ENCODE results near the gene CPLANE1.
"Not testable (repeated sequence)": the region's sequence is repeated elsewhere in the genome, so short reads cannot be mapped to it uniquely, and the experiment has no call there.

Gene CPLANE1

DNA sequence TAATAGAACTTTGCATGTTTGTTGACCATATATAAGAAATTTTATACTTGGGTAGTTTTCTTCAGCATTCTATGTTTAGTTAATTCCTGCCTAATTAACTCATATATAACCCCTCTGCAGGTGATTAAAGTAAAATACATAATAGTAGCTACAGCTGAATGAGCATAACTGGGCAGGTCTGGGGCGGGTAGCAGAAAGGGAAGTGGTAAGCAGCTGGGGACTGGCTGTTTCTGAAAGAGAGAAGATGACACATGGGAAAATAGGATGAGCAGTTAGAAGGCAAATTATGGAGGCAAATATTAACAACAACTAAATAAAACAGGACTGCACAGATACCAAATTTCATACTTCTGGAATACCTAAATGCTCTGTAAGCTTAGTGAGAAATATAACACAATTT is 128.1 kb downstream of the CPLANE1 start:
- DNase-seq: no peak

- no peak for DNase-seq
These were observed 128.9 kb downstream of the CPLANE1 start for GRCh38 chr5:37120270-37120669.

GRCh38 chr5:37116359-37116758 is 132.8 kb downstream of the CPLANE1 start:
- DNase-seq: no peak

GRCh38 chr5:37112383-37112991 is 136.7 kb downstream of the CPLANE1 start:
- no peak for DNase-seq

DNA sequence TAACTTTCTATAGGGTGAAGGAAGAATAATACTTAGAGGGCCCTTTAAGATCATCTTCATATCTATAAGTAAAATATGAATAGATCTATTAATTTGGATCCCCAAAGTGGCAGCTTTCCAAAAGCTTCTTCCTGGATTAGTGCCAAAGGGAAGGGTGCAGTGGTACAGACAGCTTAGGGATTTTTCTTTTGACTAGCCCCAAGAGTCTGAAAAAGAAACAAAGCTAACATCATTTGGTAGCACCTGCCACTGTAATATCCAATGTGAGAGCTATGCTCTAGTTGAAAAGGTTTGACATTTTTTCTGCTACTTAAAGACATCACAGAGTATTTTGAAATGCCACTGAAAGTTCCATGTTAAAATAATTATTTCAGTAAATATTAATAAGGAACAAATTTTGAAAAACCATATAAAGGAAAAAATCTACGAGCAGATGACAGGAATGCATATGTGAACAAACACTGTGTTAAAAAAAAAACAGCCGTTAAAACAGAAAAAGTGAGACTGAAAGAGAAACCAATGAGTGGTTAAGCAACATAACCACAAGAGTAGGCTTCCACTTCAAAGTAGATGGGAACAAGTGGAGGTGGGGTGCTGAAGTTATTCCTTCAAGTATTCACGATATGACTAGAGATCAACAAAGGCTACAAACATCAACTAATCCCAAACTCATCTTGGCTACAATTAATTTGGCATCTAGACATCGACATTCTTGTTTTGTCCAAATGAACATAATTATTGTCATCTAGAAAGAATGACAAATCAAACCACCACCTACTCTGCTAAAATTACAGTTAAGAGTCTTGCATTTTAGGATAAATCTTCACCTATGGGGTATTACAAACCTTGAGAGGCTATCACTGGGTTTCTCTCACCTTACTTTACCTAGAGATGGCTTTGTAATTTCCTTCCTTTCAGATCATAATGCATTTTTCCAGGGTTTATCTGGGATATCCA is 137.5 kb downstream of the CPLANE1 start:
- no peak for DNase-seq

DNA sequence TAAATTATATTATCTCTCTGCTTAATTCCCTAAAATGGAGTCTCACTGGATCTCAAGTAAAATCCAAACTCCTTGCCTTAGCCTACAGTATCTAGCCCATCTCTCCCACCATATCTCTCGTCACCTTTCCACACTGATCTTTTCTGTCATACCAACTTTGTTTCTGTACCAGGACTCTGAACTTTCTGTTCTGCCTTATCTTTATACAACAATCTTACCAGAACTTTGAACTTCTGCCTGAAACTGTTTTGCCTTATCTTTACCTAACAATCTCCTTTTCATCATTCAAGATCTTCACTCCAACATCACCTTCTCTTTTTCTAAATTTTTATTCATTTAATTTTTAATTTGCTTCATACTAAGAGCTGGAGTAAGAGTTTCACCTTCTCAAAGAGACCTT is 139.0 kb downstream of the CPLANE1 start:
- DNase-seq: no peak

GRCh38 chr5:37109338-37109737 is 139.8 kb downstream of the CPLANE1 start:
- no peak for DNase-seq

DNA sequence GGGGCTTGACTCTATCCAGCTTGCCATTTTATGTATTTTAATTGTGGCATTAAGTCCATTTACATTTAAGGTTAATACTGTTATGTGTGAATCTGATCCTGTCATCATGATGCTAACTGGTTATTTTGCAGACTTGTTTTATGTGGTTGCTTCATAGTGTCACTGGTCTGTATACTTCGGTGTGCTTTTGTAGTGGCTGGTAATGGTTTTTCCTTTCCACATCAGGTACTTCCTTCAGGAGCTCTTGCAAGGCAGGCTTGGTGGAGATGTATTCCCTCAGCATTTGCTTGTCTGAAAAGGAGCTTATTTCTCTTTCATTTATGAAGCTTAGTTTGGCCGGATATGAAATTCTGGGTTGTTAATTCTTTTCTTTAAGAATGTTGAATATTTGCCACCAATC is 145.9 kb downstream of the CPLANE1 start:
- DNase-seq: no peak

- not testable (repeated sequence) for DNase-seq
These were observed 149.9 kb downstream of the CPLANE1 start for GRCh38 chr5:37099267-37099666.

GRCh38 chr5:37093795-37094194 is 155.4 kb downstream of the CPLANE1 start:
- DNase-seq: not testable (repeated sequence)

DNA sequence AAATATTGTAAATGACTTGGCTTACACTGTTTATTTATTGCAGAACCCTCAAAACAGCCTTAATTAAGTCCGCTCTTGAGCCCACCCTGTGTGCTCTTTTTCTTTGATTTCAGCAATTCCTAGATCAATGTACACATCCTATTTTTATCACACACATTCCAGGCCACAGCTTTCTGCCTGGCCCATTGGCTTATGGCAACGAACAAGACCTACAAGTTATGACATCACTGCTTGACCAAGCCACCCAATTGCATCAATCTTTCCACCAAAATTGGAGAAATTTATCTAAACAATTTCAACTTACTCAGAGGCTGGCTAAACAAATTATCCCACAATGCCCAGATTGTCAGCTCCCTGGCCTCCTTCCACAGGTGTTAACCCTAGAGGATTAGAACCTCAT is 158.4 kb downstream of the CPLANE1 start:
- DNase-seq: no peak

DNA sequence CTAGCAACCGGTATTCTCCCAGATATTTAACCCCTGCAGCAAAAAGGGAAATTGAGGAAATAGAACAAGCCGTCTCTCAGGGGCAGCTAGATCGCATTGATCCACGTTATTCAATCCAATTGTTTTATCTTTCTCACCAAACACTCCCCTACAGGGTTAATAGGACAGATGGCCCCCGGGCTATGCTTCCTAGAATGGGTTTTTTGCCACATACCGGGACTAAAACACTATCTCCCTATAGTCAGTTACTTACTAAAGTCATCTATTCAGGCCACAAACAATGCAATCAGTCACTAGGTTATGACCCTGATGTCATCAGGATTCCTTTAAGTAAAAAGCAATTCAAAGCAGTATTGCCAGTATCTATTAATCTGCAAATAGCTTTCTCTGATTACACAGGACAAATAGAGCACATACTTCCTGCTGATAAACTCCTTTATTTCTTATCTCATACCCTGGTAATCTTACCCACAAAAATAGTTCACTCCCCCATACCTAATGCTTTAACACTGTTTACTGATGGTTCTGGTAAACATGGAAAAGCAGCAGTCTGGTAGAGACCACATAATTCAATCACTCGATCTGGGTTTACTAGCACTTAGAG is 159.0 kb downstream of the CPLANE1 start:
- no peak for DNase-seq

GRCh38 chr5:37088009-37088408 is 161.2 kb downstream of the CPLANE1 start:
- DNase-seq: no peak

DNA sequence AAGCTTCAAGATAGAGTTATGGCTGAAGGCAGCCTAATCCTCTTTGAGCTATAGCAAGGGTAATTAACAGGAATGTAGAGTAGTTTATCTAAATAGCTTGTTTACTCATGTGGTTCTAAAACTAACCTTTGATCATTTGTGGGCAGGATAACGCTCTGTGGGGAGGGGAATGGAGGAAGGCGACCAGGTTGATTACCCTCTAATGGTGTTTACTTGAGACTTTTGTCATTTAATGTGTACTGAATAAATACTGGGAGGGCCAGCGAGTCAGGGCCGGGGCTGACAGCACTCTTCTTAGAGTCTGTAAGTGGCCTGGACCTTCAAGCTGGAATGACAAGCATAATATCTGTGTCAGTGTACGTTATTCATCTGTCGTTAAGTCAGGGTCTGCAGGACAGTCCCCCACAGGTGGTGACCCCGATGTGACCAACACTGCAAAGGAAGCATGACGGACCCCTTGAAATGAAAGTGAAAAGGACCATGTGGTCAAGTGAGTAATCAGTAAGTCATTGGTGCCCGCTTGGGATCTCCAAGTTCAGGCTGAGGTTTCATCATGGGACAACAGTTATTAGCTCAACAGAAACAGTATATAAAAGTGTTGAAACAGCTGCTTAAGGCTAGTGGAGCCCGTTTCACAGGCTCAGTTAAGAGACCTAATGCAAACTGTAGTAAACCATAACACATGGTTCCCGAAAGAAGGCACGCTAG is 162.6 kb downstream of the CPLANE1 start:
- no peak for DNase-seq

- not testable (repeated sequence) for DNase-seq
These were observed 163.2 kb downstream of the CPLANE1 start for GRCh38 chr5:37086026-37086425.

DNA sequence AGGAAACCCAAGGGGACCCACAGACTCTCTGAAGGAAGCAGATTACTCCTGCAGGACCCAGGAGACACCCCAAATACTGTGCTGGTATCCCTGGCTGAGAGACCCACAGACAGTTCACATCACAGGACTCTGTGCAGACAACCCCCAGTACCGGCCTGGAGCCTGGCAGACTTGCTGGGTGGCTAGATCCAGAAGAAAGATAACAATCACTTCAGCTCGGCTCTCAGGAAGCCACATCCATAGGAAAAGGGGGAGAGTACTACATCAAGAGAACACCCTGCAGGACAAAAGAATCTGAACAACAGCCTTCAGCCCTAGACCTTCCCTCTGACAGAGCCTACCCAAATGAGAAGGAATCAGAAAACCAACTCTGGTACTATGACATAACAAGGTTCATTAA is 166.2 kb downstream of the CPLANE1 start:
- not testable (repeated sequence) for DNase-seq

DNA sequence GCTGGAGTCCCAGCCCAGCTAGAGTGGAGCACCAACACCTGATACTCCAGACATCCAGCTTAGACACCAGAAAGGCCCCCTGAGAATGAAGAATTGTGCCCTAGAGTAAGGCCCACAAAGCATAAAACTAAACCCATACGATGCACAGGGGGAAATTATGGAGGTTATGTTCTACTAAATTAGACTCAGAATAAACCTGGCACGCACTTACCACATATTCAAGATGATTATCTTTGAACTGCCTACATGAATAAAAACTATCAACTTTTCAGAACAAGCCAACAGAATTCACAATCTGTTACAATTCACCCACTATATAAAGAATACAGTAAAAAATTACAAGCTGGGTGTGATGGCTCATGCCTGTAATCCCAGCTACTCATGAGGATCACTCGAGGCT is 168.5 kb downstream of the CPLANE1 start:
- DNase-seq: no peak

DNA sequence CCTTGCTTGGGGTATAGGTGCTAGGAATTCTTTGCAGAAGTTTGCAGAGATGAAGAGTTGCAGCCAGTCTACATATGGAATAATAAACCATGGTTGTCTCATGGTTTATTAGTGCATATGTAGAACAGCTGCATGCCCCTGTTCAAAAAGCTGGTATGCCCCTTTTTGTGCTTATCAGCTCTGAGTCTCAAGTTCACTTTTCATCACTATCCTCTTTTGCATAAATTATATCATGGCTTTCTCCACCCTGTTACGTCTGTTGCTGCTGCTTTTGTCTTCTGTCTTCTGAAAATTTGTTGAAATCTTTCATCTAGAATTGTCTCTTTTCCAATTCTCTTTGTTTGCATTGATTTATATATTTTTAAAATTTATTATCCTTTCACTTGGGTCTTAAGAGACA is 172.0 kb downstream of the CPLANE1 start:
- DNase-seq: no peak

DNA sequence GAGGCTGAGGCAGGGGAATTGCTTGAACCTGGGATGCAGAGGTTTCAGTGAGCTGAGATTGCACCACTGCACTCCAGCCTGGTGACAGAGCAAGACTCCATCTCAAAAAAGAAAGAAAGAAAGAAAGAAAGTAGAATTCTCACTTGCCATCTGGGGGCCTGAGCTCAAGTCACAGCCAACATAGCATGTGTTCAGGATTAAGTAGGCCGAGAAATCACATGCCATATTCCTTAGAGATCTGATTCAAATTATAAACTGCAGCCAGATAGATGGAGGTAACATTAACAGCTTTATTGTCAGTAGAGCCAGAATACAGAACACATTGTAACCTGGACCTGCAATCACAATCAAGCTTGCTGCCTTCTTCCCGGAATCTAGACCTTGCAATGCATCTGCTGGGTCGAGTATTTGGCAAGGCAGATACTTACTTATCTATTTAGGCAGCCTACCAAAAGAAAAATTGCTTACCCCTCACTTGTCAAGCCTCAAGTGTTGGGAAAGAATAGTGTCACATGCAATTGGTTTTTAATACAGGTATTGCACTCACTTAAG is 173.7 kb downstream of the CPLANE1 start:
- DNase-seq: no peak

- peak in 5 of 14 donors; percentile 6 to 20 (median 16) for DNase-seq
These were observed 177.1 kb downstream of the CPLANE1 start for GRCh38 chr5:37071901-37072581.

DNA sequence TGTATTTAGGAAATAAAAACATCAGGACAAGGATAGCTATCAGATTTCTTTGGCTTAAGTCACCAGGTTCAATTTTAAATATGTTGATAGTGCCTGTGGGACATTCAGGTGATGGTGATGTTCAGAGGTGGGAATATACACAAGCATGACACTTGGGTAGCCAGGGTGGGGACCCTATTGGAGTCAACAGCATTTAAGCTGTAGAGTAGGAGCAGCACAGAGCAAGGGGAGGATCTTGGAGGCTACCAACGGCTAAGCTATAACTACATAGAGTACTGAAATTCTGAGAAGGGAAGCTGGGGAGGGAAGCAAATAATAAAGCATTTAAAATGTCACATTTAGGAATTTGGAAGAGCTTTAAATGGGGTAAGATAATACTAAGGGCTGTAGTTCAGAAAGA is 177.7 kb downstream of the CPLANE1 start:
- DNase-seq: no peak

GRCh38 chr5:37064442-37064841 is 184.7 kb downstream of the CPLANE1 start:
- no peak for DNase-seq

All from C1 segment of cervical spinal cord (tissue), 14 donors.